ENCODE measurements around the gene CPD. TPM values are rescaled to one million over a fixed set of nuclear protein-coding genes. Genes with fewer than 3 reads are reported as not detected.
"Not testable (repeated sequence)": the region's sequence is repeated elsewhere in the genome, so short reads cannot be mapped to it uniquely, and the experiment has no call there.

CPD gene
- polyA plus RNA-seq, 1 of the 3 experiments (the other 2 are of a cell fraction), result 12.5 TPM

DNA sequence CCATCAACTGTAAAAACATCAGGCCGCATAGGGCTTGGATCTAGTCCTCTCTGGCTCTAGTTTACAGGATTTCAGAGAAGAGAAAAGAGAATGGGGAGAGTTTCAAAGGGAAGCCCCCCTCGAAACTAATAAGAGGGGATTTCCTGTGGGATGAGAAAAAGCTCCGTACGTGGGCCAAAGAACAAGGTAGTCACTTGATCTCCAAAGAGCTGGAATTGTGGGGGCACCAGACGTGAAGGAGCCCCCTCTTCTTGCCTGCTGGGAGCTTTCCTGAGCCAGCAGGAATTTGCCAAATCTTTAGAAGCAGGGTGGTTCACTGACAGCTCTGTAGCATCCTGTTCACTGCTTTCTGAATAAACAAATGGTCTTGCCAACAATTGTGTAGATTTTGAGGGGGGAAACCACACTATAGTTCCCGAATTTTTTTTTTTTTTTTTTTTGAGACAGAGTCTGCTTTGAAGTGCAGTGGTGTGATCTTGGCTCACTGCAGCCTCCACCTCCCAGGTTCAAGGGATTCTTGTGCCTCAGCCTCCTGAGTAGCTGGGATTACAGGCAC lies 37.8 kb upstream of the CPD start (continued):
- no peak for TF ChIP-seq SMC3 (IDR thresholded peaks at IDR 0.05; ENCODE audit: low read depth, low read length)
- no peak for TF ChIP-seq RAD21 (IDR thresholded peaks at IDR 0.05; ENCODE audit: low read length)
- TF ChIP-seq EP300 (IDR thresholded peaks at IDR 0.05; ENCODE audit: borderline replicate concordance in 1 of 2, low read depth in 1 of 2, low read length in 1 of 2), result no peak
- no peak for TF ChIP-seq SIN3A (IDR thresholded peaks at IDR 0.05; ENCODE audit: borderline replicate concordance, low read depth, low read length)
- no peak for TF ChIP-seq POLR2AphosphoS5 (IDR thresholded peaks at IDR 0.05; ENCODE audit: low read depth, low read length)
- TF ChIP-seq FOSL2 (IDR thresholded peaks at IDR 0.05; ENCODE audit: borderline replicate concordance, low read depth), result no peak
- TF ChIP-seq, protein P1, sequence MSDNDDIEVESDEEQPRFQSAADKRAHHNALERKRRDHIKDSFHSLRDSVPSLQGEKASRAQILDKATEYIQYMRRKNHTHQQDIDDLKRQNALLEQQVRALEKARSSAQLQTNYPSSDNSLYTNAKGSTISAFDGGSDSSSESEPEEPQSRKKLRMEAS (IDR thresholded peaks at IDR 0.05; ENCODE audit: low read depth), result no peak

DNA sequence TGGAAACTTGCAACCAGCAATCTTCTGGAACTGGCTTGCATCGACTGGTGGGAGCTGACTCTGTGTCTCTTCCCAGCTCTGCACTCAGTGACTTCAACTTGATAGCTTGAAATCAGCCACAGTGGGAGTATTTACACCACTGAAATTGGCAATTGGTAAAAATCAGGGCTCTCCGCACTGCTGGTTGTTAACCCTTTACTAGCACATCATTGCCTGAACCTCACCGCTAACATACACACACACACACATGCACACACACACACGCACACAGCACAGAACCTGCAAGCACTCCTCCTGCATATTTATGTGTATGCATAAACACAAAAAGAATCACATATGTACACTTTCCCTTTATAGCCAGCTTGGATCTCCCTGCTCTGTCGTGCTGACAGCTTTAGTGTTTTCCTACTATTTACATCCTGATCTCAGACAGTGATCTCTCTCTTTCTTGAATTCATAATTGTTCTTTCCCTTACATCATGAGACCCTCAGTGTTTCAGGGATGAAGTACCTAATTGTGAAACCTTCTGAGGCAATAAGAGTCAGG lies 37.0 kb upstream of the CPD start:
- H3K79me2 ChIP-seq (ENCODE audit: insufficient read depth), result no peaks in the 10 kb centered on the region
- no peaks in the 10 kb centered on the region for H4K20me1 ChIP-seq (ENCODE audit: insufficient read depth)
- H3K9ac ChIP-seq, result no peak overlapping the region
- DNase-seq, result no peak
- 92% methylated on average over 5 of the region's 5 CpGs for WGBS (ENCODE audit: low lambda C conversion rate)
- no peaks in the 10 kb centered on the region for H3K9me3 ChIP-seq
- H3K4me3 ChIP-seq (ENCODE audit: low read depth in 2 of 2, low read length in 1 of 2), result no peak overlapping the region
- no peak for TF ChIP-seq SMC3 (IDR thresholded peaks at IDR 0.05; ENCODE audit: low read depth, low read length)
- no peak for TF ChIP-seq RAD21 (IDR thresholded peaks at IDR 0.05; ENCODE audit: low read length)
- TF ChIP-seq CHD2 (IDR thresholded peaks at IDR 0.05; ENCODE audit: low read length, partially characterized antibody), result no peak
- TF ChIP-seq YY1 (IDR thresholded peaks at IDR 0.05; ENCODE audit: low read depth), result no peak
- no peak for TF ChIP-seq JUND (IDR thresholded peaks at IDR 0.05)
- no peak for TF ChIP-seq RFX5 (IDR thresholded peaks at IDR 0.05; ENCODE audit: low read length)
- TF ChIP-seq PBX3 (IDR thresholded peaks at IDR 0.05), result no peak
- TF ChIP-seq, protein P2, sequence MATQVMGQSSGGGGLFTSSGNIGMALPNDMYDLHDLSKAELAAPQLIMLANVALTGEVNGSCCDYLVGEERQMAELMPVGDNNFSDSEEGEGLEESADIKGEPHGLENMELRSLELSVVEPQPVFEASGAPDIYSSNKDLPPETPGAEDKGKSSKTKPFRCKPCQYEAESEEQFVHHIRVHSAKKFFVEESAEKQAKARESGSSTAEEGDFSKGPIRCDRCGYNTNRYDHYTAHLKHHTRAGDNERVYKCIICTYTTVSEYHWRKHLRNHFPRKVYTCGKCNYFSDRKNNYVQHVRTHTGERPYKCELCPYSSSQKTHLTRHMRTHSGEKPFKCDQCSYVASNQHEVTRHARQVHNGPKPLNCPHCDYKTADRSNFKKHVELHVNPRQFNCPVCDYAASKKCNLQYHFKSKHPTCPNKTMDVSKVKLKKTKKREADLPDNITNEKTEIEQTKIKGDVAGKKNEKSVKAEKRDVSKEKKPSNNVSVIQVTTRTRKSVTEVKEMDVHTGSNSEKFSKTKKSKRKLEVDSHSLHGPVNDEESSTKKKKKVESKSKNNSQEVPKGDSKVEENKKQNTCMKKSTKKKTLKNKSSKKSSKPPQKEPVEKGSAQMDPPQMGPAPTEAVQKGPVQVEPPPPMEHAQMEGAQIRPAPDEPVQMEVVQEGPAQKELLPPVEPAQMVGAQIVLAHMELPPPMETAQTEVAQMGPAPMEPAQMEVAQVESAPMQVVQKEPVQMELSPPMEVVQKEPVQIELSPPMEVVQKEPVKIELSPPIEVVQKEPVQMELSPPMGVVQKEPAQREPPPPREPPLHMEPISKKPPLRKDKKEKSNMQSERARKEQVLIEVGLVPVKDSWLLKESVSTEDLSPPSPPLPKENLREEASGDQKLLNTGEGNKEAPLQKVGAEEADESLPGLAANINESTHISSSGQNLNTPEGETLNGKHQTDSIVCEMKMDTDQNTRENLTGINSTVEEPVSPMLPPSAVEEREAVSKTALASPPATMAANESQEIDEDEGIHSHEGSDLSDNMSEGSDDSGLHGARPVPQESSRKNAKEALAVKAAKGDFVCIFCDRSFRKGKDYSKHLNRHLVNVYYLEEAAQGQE (IDR thresholded peaks at IDR 0.05; ENCODE audit: low read depth, low read length), result no peak
- no peak for TF ChIP-seq MXI1 (IDR thresholded peaks at IDR 0.05; ENCODE audit: low read depth, low read length)
- no peak for TF ChIP-seq TCF12 (IDR thresholded peaks at IDR 0.05)
- TF ChIP-seq TEAD4 (IDR thresholded peaks at IDR 0.05; ENCODE audit: borderline replicate concordance, insufficient read depth), result no peak
- no peak for TF ChIP-seq POLR2AphosphoS5 (IDR thresholded peaks at IDR 0.05; ENCODE audit: low read depth, low read length)
- TF ChIP-seq ZBTB33 (IDR thresholded peaks at IDR 0.05; ENCODE audit: borderline replicate concordance, low read depth), result no peak
- TF ChIP-seq, protein P1 (IDR thresholded peaks at IDR 0.05; ENCODE audit: low read depth), result no peak
- peaks cover 8 to 15% of the 10 kb centered on the region in 2 experiments; a peak in 2 of 4 replicates for H3K4me1 ChIP-seq (ENCODE audit: control insufficient read depth in 1 of 2, insufficient read depth in 2 of 2, low read depth in 1 of 2, low read length in 1 of 2)
- ChIA-PET POLR2A (no interaction called here), CTCF (interaction anchor here (0.7 to 6.0 kb wide), 5 partner anchors 13 to 375 kb away, joined by 3 to 54 read pairs (median 5); no protein-coding TSS in a partner anchor)
- peaks cover 7% of the 10 kb centered on the region for H3F3A ChIP-seq (replicated peaks; ENCODE audit: insufficient read depth)
- H3K9me2 ChIP-seq, result no peaks in the 10 kb centered on the region
- H3K36me3 ChIP-seq (replicated peaks in 1 of 2; ENCODE audit: control insufficient read depth in 1 of 2, insufficient read depth in 2 of 2, low read length in 1 of 2), result no peaks in the 10 kb centered on the region
- no peaks in the 10 kb centered on the region for H3K27me3 ChIP-seq (ENCODE audit: insufficient read depth)
- H3K27ac ChIP-seq (ENCODE audit: low read depth in 2 of 2, low read length in 1 of 2), result no peak overlapping the region
- no peak overlapping the region for H2AFZ ChIP-seq (ENCODE audit: low read depth)
- no peak overlapping the region for H3K4me2 ChIP-seq

DNA sequence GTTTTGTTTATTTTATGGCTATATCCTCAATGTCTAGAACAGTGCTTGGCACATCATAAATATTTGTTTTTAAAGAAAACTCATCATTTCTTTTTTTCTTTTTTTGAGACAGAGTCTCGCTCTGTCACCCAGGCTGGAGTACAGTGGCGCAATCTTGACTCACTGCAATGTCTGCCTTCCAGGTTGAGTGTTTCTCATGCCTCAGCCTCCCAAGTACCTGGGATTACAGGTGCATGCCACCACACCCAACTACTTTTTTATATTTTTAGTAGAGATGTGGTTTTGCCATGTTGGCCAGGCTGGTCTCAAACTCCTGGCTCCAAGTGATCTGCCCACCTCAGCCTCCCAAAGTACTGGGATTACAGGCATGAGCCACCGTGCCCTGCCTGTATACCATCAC lies 35.5 kb upstream of the CPD start:
- POLR2A ChIA-PET; H3F3A ChIP-seq (replicated peaks; ENCODE audit: insufficient read depth); H3K9ac ChIP-seq; H3K79me2 ChIP-seq (ENCODE audit: insufficient read depth); H3K9me2 ChIP-seq; H3K27me3 ChIP-seq (ENCODE audit: insufficient read depth); H2AFZ ChIP-seq (ENCODE audit: low read depth); DNase-seq; H3K36me3 ChIP-seq (replicated peaks in 1 of 2; ENCODE audit: control insufficient read depth in 1 of 2, insufficient read depth in 2 of 2, low read length in 1 of 2); H3K4me2 ChIP-seq; H3K27ac ChIP-seq (ENCODE audit: low read depth in 2 of 2, low read length in 1 of 2); H3K9me3 ChIP-seq; H3K4me3 ChIP-seq (ENCODE audit: low read depth in 2 of 2, low read length in 1 of 2); H4K20me1 ChIP-seq (ENCODE audit: insufficient read depth): not testable (repeated sequence)
- CTCF ChIA-PET, result interaction anchor here (1.2 kb wide), 1 partner anchor 34 kb away, joined by 3 read pairs; no protein-coding TSS in a partner anchor
- H3K4me1 ChIP-seq (ENCODE audit: control insufficient read depth in 1 of 2, insufficient read depth in 2 of 2, low read depth in 1 of 2, low read length in 1 of 2), result peaks cover 8 to 16% of the 10 kb centered on the region in 2 experiments; a peak in 2 of 4 replicates
- WGBS (ENCODE audit: low lambda C conversion rate), result 87% methylated on average over 3 of the region's 3 CpGs
